Glomerular visceral epithelial cell (primary cell): Measurements from ENCODE around the gene CALML3.
A peak's percentile ranks its signal among the peaks of the same experiment; 100 is the strongest.

Experiments used
- DNase-seq: peaks from one replicate; pipeline ENCODE4 v3.0.0-alpha.2; 2016; ENCODE audit errors: extremely low spot score

The CALML3 gene

DNA sequence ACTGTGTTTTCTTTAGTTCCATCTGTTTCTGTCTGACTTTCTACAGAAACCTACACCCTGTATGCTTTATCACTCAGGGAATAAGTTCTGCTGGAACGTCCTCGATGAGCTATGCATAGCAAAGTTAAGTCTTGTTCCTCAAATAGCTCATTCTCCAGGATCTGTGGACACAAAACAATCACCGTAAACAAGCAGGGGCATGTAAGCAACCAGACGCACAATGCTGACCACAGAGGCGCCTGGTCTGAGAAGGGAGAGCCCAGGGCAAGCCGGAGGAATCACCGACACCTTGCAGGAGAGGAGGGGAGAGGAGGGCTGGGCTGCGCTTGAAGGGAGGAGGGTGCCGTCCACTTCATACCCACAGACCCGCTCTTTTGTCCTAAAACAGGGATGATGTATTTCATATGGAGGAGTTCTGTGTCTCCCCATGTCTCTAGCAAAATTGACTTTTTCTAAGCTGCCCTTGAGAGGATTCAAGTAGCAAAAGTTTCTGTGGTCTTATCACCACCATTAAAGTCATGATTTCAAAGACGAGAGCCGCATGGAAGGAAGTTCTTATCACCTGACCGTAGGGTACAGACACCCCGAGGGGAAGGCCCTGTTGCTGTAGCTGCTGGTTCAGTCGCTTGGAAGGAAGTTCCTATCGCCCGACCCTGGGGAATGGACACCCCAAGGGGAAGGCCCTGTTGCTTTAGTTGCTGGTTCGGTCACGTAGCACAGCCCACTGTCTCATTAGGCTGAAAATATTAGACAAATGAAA is 14.3 kb downstream of the CALML3 start:
- DNase-seq = no peak

DNA sequence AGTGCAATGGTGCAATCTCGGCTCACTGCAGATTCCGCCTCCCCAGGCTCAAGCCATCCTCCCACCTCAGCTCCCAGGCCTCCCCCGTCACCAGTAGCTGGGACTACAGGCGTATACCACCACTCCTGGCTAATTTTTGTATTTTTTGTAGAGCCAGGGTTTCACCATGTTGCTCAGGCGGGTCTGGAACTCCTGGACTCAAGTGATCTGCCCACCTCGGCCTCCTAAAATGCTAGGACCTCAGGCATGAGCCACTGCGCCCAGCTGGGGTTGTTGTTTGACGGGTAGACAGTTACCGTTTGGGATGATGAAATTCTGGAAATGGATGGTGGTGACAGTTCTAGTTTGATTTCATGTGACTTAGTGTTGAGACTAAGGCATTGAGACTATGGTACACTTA is 15.3 kb downstream of the CALML3 start:
- DNase-seq = no peak

DNA sequence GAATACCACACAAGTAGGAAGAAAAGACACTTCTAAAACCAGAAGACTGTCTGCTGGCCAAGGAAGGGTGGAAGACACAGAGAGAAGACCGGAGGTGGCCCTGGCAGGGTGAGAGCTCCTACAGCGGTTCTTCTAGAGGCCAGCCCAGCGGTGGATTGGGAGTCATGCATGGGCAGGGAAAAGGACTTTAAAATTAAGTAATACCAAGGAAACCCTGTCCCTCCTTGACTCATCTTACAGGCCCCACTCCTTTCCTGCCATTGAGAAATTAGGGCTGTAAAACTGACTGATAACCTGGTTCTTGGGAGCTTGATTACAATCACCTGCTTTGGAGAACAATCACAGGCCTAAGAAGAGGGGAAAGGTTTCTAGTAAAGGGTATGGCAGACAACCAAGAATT is 16.1 kb downstream of the CALML3 start:
- DNase-seq = no peak

DNA sequence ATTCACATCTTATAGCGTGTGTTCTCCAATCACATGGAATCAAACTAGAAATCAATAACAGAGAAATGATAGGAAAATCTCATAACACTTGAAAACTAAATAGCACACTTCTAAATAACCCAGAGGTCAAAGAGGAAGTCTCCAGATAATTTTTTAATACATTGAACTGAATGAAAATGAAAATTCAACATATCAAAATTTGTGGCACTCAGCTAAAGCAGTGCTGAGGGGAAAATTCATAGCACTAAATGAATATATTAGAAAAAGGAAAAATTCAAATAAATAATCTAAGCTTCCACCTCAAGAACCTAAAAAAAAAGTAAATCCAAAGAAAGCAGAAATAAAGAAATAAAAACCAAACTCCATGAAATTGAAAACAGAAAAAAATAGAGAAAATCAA is 17.3 kb downstream of the CALML3 start:
- no peak for DNase-seq

DNA sequence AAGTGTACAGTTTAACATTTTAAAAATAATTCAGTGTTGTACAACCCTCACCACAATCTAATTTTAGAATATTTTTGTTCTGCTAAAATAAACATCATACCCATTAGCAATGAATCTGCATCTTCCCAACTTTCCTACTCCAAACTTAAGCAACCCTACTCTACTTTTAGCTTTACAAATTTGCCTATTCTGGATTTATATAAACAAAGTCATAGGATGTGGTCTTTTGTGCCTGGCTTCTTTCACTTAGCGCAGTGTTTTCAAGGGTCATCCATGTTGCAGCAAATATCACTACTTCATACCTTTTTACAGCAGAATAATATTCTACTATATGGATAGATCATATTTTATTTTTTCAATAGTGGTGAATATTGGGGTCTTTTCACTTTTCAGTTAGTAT is 18.9 kb downstream of the CALML3 start:
- no peak for DNase-seq

DNA sequence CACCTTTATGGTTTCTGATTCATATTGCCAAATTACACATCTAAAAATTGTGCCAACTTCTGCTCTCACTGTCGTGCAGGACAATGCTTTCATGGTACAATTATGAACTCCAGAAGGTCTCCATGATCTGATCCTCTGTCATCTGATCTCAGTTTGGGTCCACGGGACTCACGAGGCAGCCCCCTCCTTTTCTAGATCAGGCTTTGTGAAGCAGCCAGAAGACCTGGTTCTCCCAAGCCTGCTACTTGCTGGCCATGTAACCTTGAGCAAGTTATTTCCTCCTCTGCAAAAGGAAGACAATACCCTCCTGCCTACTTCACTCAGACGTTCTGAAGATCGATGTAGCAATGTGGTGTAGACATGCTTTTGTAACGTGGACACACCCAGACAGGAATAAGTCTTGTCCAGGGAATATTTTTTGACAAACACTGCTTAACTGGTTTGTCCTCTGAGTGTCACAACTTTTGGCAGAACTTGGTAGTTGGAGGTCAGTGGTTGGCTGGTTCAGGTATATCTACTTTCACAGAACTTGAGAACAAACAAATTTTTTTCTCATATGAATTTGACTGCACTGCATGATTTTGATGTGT is 19.6 kb downstream of the CALML3 start:
- no peak for DNase-seq

DNA sequence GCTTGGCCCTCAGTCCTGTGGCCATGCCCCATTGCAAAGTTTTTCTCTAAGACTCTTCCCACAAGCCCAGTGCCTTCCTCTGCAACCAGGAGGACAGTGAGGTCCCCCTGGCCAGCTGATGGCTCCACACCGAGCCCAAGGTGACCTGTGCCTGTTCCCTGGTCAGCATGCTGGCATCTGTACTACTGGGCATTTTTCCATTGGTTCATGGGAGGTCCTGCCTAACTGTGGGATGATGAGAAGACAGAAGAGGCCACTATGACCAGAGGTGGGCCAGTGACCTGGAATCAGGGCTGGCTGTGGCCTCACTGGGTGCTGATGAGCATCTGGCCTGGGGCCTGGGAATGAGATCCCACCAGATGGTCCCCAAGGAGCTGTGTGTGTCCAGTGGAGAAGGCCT is 20.2 kb downstream of the CALML3 start:
- DNase-seq = no peak

DNA sequence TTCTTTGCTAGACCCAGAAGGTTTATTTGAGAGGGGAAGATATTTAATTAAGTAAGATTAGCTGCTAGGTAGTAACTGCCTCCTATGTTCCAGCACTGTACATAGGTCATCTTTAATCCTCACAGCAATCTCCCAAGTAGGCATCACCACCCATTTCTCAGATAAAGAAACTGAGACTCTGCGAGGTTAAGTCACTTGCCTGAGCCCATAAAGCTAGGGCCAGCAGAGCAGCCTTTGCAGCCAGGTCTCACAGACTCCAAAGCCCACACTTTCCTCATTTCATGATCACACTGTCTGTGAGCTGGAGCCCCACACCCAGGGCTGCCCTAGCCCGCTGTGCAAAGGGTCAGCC is 20.6 kb downstream of the CALML3 start:
- DNase-seq = no peak

DNA sequence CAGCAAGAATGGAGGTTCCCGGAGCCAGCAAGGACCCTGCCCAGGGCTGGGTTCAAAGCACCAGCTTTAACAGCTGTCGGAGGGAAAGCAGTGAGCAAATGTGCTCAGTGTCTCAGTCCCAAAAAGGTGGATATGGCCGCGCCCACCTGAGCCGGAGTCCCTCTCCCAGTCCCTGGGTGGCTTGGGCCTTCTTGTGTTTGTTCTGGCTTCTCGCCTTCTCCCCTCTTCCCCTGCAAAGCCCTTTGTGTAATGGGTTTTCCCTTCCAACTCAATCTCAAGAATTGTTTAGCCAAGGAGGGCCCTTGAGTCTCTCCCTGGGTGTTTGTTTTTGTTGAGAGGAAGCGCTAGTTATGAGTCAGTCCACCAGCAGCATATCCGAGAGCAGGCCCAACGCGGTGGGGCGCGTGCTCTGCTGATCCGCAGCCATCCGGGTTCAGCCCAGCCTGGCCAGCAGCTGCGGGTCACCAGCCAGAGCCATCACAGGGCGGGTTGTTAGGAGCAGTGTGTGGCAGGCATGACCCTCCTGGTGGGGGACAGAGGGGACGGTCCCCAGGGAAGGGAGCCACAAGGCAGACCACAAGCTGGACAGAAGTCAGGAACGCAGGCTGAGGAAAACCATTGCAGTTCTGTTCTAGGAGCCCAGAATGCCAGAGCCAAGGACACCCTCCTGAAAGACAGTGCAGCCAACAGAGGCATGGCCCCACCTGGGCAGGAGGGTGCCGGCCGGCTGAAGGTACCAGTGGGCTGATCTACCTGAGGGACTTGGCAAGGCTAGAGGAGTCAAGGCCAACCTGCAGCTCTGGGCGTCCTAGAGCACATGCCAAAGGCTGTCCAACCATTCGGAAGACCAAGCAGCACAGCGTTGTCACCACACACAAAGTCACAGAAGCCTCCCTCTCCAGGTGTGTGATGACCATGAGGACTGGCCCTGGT is 21.3 kb downstream of the CALML3 start:
- peak; percentile 81 for DNase-seq

DNA sequence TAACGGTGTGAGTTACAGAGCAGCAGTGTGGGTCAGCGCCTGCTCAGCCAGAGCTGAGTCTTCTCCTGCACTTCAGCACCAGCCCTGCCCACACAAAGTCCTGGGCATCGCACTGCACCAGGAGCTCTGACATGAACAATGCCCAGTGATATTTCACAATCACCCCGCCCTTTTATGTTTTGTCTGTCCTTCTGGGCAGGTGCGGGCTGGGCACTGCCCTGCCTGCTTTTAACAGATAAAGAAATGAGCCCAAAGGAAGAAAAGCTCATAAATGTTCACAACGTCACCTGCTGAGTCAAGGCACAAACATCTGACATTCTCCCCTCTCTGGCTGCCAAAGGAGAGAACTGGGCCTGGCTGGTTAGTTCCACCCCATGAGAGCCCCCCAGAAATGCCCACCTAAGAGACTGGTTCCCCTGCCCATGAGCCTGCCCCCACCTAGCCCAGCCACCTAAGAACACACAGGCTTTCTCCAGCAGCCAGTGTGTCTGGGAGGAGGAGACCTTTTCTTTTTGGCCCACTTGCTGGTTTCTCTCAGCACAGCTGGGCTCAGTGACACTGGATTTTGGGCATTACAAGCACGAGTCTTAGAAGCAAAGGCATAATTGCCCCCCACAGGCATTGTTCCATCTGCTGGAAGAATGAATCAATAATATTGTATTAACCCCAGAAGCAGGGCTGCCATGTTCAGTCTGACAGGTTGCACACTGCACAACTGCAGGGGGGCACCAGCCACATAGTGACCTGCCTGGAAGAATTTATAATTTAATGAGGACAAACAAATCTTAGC is 22.3 kb downstream of the CALML3 start:
- DNase-seq = peak; percentile 75

DNA sequence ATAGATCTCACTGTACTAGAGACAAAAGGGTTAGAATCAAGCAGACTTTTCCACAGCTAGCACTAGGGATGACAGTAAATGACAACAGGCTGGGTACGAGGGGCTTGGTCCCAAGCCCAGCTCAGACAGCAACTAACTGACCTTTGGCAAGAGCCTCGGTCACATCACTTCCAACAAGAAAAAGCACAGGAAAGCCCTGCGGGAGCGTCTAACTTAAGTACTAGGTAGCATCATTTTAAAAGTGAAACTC is 22.8 kb downstream of the CALML3 start:
- DNase-seq = no peak

DNA sequence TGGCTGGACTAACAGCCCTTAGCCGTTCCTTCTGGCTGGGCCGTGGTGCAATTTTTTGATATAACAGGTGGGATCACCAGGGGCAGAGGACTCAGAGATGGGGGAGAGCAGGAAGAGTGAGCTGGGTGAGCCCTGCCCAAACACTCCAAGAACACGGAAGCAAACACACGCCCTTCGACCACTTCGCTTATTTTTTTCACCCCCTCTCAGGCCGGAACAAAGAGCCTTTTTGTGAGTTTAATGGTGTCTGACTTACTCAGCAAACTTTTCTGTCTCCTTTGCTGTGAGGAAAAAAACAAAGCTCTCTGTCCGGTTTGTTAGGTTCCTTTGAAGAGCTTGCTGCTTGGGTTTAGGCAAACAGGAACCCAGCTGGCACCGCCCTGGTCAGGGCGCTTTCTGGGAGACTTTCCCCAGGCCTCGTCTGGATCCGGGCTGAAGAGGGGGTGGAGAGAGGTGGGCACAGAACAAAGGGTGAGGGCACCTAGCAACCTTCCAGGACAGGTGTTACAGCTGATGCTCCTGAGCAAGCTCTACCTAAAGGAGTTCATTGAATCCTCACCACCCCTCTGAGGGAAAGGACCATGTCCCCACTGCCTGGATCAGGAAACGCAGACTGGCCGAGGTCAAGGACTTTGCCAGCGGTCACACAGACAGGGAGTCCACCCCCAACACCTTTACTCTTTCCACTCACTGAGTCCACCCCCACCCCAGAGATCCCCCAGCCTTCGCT is 23.3 kb downstream of the CALML3 start:
- DNase-seq = peak; percentile 31

DNA sequence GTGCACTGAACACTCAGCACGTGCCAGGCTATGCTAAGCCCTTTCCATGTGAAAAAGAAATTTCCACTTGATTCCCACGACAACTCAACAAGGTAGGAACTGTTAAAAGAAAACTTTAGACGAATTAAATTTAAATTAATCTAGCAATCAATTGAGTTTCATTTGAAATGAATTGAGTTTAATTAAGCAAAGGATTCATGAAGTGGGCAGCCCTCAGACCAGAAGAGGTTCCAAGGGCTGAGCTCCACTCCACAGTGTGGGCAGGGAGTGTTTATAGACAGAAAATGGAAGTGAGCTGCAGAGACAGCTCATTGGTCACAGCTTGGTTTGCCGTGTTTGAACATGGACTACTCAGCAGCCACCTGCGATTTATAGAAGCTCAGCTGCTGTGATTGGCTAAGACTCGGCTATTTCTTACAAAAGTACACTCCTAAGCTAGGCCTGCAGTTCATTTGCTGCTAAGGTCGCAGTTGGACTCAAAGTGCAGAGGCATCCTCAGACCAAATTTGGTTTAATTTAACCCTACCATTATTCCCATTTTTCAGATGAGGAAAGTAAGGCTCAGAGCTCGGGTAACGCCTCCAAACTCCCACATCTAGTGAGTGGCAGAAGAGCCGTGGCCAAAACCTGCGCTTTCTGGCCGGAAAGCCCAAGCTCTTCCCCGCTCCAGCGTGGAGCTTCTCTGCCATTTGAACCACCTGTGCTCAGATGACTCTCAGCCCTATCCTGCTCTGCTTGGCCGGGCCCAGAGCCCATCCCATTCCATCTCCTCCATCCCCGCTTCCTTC is 24.9 kb downstream of the CALML3 start:
- no peak for DNase-seq

DNA sequence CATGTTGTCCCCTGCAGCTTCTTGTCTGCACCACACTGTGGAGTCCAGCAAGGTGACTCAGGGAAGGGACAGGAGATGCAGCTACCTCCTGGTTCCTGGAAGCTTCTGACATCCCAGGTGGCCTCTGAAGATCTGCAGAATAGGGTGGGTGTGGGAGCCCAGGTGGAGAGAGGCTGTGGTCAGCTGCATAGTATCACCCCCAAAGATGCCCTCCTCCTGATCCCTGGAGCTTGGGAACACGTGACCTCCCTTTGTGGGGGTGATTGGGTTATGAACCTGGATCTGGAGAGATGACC is 25.4 kb downstream of the CALML3 start:
- no peak for DNase-seq

DNA sequence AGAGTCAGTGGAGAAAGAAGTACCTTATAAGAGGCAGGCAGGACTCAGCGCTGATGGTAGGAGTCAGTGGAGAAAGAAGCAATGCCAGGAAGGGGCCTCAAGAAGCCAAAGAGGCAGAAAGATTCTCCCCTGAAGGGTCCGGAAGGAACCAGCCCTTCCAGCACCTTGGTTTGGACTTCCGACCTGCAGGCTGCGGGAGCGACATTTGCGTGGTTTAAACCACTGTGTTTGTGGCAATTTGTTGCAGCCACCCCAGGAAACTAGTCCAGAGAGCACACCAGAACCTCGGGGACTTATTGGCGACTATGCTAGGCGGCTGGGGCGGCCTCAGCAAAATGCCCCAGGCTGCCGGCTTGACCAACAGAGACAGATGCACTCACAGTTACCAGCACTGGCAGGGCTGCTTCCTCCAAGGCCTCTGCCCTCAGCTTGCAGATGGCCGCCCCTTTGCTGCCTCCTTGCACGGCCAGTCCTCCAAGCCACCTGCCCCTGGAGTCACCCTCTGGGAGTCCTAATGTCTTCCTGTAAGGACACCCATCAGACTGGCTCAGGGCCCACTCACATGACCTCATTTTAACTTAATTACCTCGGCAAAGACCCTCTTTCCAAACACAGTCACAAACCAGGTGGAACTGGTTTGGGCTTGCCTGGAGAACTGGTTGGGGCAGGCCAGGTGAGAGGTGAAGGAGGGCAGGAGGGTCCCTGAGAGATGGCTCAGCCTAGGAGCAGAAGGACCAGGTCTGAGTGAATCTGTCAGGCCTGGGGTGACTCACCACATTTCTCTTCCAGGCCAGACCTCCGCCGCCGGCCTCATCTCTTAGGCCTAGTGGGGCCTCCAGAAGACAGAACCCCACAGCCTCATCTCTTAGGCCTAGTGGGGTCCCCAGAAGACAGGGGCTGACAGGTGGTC is 26.1 kb downstream of the CALML3 start:
- DNase-seq = peak; percentile 73

DNA sequence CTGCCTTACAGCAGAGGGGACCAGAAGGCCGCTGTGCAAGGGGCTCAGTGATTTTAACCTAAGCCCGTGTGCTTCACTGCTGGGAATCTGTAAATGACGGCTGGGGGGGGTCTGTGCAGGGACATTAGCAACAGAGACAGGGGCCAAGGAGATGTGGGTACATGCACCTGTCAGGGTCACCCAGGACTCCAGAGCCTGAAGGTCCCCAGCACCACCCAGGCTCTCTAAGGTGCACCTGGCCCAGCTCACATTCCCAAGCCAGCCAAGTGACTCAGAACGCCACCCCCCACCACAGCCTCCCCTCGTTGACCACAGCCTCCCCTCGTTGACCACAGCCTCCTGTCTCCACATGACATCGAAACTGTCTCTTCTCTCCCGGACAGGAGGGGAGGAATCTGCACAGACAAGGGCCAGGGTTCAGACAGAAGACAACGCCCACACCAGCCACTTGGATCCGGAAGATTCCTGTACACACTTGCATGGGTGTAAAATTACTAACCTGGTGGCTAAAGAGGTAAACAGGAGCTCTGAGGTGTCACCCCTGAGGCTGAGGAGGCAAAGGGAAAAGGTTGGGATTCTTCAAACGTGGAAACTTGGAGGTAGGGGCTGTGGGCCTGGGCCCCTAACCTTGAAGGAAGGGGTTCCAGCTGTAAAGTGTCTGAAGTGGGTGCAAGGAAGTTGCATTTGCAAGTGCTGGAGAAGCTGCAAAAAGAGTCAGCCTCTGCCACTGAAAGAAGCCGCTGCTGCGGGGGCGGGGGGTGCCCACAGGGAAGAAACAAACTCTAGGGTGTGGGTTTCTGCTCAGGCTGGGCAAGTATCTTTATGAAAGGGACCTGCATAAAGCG is 27.0 kb downstream of the CALML3 start:
- peak; percentile 97 for DNase-seq

DNA sequence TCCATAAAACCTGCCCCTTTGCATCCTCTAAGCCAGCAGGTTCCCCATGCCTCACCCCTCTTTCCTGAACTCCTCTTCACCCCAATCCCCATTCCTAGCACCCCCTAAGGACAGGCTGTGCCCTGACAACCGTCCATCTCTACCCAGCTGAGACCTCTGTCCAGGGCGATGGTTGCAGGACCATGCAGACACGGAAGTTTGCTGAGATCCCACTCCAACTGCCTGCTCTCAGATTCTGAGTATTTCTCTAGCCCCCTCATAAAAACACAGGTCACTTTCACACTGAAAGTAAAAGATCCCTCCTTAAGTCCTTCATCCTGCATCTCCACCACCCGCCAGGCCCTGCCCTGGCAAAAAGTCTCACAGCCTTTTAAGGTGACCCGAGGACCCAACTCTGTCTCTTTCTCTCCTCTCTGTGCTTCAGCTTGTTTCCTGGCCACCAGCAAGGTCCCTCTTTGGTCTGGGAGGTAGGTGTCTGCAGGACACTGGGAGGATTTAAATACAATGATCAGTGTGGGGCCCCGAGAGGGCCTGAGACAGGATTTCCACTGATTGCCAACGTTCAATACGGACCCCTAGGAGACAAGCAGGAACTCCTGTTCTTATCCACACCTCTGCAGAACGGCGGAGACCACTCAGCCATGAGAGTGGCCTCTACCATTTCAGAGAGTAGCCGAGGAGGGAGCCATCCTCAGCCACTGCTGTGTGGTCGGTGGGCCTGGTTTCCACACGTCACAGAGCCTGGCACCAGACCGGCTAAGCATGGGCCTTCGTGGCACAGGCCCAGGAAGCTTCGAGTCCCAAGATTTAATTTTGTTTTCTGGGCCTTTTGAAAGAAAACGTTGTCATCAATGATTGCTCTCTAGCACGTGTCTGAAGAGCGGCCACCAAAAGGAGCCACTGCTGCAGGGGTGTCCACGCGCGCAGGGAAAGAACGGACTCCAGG is 27.9 kb downstream of the CALML3 start:
- DNase-seq = no peak
